Measurements from ENCODE around the gene DGKE. TPM values are rescaled to one million over a fixed set of nuclear protein-coding genes. Genes with fewer than 3 reads are reported as not detected.

DGKE gene
- total RNA-seq, 2 donors from 2014 or later, result 21.3 to 39.4 TPM

DNA sequence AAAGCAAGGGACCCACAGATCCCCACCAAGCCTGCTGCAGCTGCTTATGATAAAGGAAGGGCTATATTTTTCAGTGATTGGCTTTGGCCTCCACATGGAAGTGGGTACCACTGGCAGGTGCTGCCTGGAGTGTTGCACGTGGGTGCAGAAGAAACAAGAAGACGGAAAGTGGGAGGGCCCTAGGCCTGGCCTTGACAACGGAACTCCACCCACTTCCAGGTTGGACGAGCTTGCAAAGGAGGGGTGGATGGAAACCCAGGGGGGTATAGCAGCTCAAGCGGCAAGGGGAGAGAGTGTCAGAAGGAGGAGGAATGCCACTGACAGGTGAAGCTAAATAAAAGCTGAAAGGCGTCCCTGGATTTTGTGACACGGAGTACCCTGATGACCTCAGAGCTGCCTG, 59.6 kb downstream of the DGKE start:
- H3K27me3 Mint-ChIP-seq, result no peaks in the 10 kb centered on the region
- peaks cover 21% of the 10 kb centered on the region for H3K36me3 Mint-ChIP-seq
- H3K9me3 Mint-ChIP-seq, result no peaks in the 10 kb centered on the region
- peaks cover 9 to 13% of the 10 kb centered on the region in 2 donors for H3K4me1 Mint-ChIP-seq (ENCODE audit: low read depth in 2 of 2)
- DNase-seq (ENCODE audit: low spot score), result no peak
- H3K4me3 Mint-ChIP-seq, result no peak overlapping the region
- ATAC-seq, result no peak
- H3K27ac Mint-ChIP-seq, result no peak overlapping the region

GRCh38 chr17:56894859-56895455, 61.0 kb downstream of the DGKE start:
- Mint-ChIP-seq H3K4me1 (ENCODE audit: low read depth in 2 of 2) (peaks cover 9 to 18% of the 10 kb centered on the region in 2 donors), H3K27ac (no peak overlapping the region), H3K36me3 (peaks cover 21% of the 10 kb centered on the region), H3K9me3 (no peaks in the 10 kb centered on the region), H3K27me3 (no peaks in the 10 kb centered on the region), H3K4me3 (no peak overlapping the region)
- ATAC-seq (no peak), DNase-seq (ENCODE audit: low spot score) (no peak)

- ATAC-seq, result no peak
- no peak overlapping the region for H3K27ac Mint-ChIP-seq
- H3K36me3 Mint-ChIP-seq, result peaks cover 30% of the 10 kb centered on the region
- H3K9me3 Mint-ChIP-seq, result no peaks in the 10 kb centered on the region
- peaks cover 15 to 22% of the 10 kb centered on the region in 2 donors for H3K4me1 Mint-ChIP-seq (ENCODE audit: low read depth in 2 of 2)
- no peak overlapping the region for H3K4me3 Mint-ChIP-seq
- no peaks in the 10 kb centered on the region for H3K27me3 Mint-ChIP-seq
- no peak for DNase-seq (ENCODE audit: low spot score)
Observed at GRCh38 chr17:56896217-56896967, 62.4 kb downstream of the DGKE start.

DNA sequence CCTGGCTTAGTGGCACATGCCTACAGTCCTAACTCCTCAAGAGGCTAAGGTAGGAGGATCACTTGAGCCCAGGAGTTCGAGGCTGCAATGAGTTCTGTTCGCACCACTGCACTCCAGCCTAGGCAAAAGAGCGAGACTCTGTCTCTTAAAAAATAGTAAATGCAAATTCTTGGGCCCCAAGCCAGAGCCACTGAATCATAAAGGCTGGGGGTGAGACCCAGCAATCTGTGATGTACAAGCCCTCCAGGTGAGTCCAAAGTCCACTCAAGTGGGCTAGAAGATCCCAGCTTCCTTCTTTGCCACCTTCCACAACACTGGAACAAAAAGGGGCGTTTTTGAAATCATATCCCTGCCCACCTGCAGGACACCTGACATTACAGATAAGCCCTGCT, 63.0 kb downstream of the DGKE start:
- no peak for DNase-seq (ENCODE audit: low spot score)
- Mint-ChIP-seq H3K27ac (no peak overlapping the region), H3K4me1 (ENCODE audit: low read depth in 2 of 2) (peaks cover 15 to 22% of the 10 kb centered on the region in 2 donors), H3K4me3 (no peak overlapping the region), H3K36me3 (peaks cover 30% of the 10 kb centered on the region), H3K27me3 (no peaks in the 10 kb centered on the region), H3K9me3 (no peaks in the 10 kb centered on the region)
- no peak for ATAC-seq

- no peak for DNase-seq (ENCODE audit: low spot score)
- Mint-ChIP-seq H3K27me3 (no peaks in the 10 kb centered on the region), H3K4me1 (ENCODE audit: low read depth in 2 of 2) (peaks cover 7 to 15% of the 10 kb centered on the region in 2 donors), H3K27ac (peak overlapping the region; percentile 24 to 49), H3K4me3 (no peak overlapping the region), H3K9me3 (no peaks in the 10 kb centered on the region), H3K36me3 (peaks cover 21% of the 10 kb centered on the region)
- ATAC-seq, result no peak
Observed at GRCh38 chr17:56897646-56898424, 63.9 kb downstream of the DGKE start.

DNA sequence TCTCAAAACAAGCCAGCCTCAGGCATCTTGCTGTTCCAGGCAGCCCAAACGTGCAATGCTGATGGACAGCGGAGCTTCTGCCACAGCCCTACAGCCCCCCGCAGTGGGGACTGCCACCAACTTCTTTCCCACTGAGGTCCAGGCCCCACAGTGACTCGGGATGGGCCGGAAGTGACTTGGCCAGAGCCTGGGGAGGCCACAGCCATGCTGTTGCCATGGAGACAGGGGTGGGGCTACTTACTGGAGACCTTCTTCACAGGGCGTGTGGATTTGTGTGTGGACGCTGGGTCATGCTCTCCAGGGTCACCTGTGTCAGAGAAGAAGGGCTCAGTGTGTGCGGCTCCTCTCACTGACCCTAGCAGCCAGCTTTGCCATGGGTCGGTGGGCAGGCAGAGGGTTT, 64.9 kb downstream of the DGKE start:
- Mint-ChIP-seq H3K27ac (peak overlapping the region in 1 of 2 donors; percentile 49), H3K9me3 (no peaks in the 10 kb centered on the region), H3K4me3 (no peak overlapping the region), H3K4me1 (ENCODE audit: low read depth in 2 of 2) (peaks cover 7 to 14% of the 10 kb centered on the region in 2 donors), H3K27me3 (no peaks in the 10 kb centered on the region), H3K36me3 (peaks cover 22% of the 10 kb centered on the region)
- ATAC-seq, result no peak
- no peak for DNase-seq (ENCODE audit: low spot score)

- Mint-ChIP-seq H3K4me1 (ENCODE audit: low read depth in 2 of 2) (peaks cover 12 to 18% of the 10 kb centered on the region in 2 donors), H3K9me3 (no peaks in the 10 kb centered on the region), H3K27me3 (no peaks in the 10 kb centered on the region), H3K4me3 (no peak overlapping the region), H3K27ac (no peak overlapping the region), H3K36me3 (peaks cover 24% of the 10 kb centered on the region)
- no peak for ATAC-seq
- no peak for DNase-seq (ENCODE audit: low spot score)
Observed at GRCh38 chr17:56899403-56899802, 65.5 kb downstream of the DGKE start.

DNA sequence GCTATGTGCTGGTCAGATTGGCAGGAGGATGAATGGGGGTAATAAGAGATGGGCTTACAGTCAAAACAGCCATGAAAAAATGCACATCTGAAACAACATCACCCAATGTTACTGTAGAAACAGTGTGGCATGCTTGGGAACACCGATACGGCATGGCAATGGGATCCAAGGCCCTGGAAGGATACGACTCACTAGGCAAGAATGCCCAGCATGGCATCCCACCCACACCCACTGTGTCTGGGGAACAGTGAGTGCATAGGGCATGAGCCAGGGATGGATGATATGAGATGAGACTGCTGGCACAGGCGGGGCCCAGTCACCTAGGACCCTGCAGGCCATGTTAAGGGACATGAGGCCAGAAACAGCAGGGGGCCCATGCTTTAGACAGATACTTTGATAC, 68.4 kb downstream of the DGKE start:
- Mint-ChIP-seq H3K27ac (no peak overlapping the region), H3K9me3 (no peaks in the 10 kb centered on the region), H3K27me3 (no peaks in the 10 kb centered on the region), H3K4me1 (ENCODE audit: low read depth in 2 of 2) (peaks cover 24 to 25% of the 10 kb centered on the region in 2 donors), H3K4me3 (no peak overlapping the region), H3K36me3 (peaks cover 36% of the 10 kb centered on the region)
- DNase-seq (ENCODE audit: low spot score) (no peak), ATAC-seq (no peak)

DNA sequence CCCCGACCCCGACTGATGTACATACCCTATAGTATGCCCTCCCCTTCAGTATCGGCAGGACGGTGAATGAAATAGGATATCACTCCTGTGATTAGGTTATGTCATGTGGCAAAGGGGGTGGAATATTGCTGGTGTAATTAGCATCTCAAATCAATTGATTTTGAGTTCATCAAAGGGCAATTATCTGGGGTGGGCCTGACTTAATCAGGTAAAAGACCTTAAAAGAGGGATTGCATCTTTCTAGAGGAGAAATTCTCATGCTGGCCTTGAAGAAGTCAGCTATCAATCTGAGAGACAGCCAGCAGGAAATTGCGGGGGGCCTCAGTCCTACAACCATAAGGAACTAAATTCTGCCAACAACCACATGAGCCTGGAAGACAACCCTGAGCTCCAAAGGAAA, 69.6 kb downstream of the DGKE start:
- Mint-ChIP-seq H3K36me3 (peaks cover 45% of the 10 kb centered on the region), H3K27me3 (no peaks in the 10 kb centered on the region), H3K4me1 (ENCODE audit: low read depth in 2 of 2) (peaks cover 27 to 37% of the 10 kb centered on the region in 2 donors), H3K4me3 (no peak overlapping the region), H3K27ac (no peak overlapping the region), H3K9me3 (no peaks in the 10 kb centered on the region)
- DNase-seq (ENCODE audit: low spot score), result no peak
- ATAC-seq, result no peak

DNA sequence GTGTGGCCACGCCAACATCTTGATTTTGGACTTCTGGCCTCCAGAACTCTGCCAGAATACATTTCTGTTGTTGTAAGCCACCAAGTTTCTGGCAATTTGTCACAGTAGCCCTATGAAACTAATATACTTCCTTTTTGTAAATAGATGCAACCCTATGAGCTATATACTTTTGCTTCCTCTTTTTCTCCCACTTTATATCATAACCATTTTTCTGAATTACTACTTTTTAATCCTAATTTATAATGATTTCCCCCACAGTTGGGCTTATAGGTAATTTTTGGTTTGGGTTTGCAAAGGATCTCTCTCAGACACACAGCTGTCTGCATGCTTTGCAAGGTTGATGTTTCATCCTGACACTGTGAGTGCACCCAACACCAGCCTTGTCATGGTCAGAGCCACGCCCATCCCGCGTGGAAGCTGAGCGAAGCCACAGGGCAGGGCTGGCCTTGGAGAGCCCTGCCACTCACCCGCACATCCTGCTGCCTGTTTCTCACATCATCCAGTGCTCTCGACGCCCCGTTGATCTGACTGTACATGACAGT, 74.1 kb downstream of the DGKE start:
- peaks cover 40% of the 10 kb centered on the region for H3K36me3 Mint-ChIP-seq
- H3K4me3 Mint-ChIP-seq, result peak overlapping the region; percentile 44
- no peaks in the 10 kb centered on the region for H3K27me3 Mint-ChIP-seq
- H3K4me1 Mint-ChIP-seq (ENCODE audit: low read depth in 2 of 2), result peaks cover 46 to 55% of the 10 kb centered on the region in 2 donors
- peak overlapping the region; percentile 77 to 84 for H3K27ac Mint-ChIP-seq
- no peaks in the 10 kb centered on the region for H3K9me3 Mint-ChIP-seq
- DNase-seq (ENCODE audit: low spot score) (peak; percentile 77), ATAC-seq (peak; percentile 91 to 96)

GRCh38 chr17:56909742-56910508, 76.0 kb downstream of the DGKE start:
- ATAC-seq (no peak), DNase-seq (ENCODE audit: low spot score) (no peak)
- H3K36me3 Mint-ChIP-seq, result peaks cover 28% of the 10 kb centered on the region
- H3K4me1 Mint-ChIP-seq (ENCODE audit: low read depth in 2 of 2), result peaks cover 50 to 51% of the 10 kb centered on the region in 2 donors
- H3K27ac Mint-ChIP-seq, result peak overlapping the region; percentile 32 to 61
- H3K9me3 Mint-ChIP-seq, result no peaks in the 10 kb centered on the region
- H3K27me3 Mint-ChIP-seq, result no peaks in the 10 kb centered on the region
- peak overlapping the region; percentile 45 for H3K4me3 Mint-ChIP-seq

- Mint-ChIP-seq H3K36me3 (peaks cover 27% of the 10 kb centered on the region), H3K27ac (peak overlapping the region; percentile 32 to 61), H3K4me1 (ENCODE audit: low read depth in 2 of 2) (peaks cover 57% of the 10 kb centered on the region in 2 donors), H3K4me3 (peak overlapping the region; percentile 45), H3K27me3 (no peaks in the 10 kb centered on the region), H3K9me3 (no peaks in the 10 kb centered on the region)
- DNase-seq (ENCODE audit: low spot score) (no peak), ATAC-seq (no peak)
Observed at GRCh38 chr17:56910509-56911235, 76.7 kb downstream of the DGKE start.
